GM19035 (cell line): Measurements from ENCODE around the gene OGDHL.
"Not testable (repeated sequence)": the region's sequence is repeated elsewhere in the genome, so short reads cannot be mapped to it uniquely, and the experiment has no call there.

Experiments
- ATAC-seq: cut with Tn5 transposase; IDR thresholded peaks from one replicate; pipeline ENCODE4 v1.9.1; 2021; ENCODE audit not compliant: unreplicated experiment

The OGDHL gene

GRCh38 chr10:49761789-49762565 lies at the start of gene OGDHL:
Gene OGDHL (minus strand): TSS chr10:49762323. CDS start chr10:49758592, 3,731 bp downstream.
- peak; percentile 84 for ATAC-seq

GRCh38 chr10:49803988-49804387 lies 41.9 kb upstream of the OGDHL start:
- no peak for ATAC-seq

GRCh38 chr10:49798275-49798674 lies 36.2 kb upstream of the OGDHL start:
- no peak for ATAC-seq

GRCh38 chr10:49791100-49791499 lies 29.0 kb upstream of the OGDHL start:
- no peak for ATAC-seq

GRCh38 chr10:49784681-49785080 lies 22.6 kb upstream of the OGDHL start:
- ATAC-seq = no peak

- ATAC-seq = no peak
Observed at GRCh38 chr10:49783645-49784044, 21.5 kb upstream of the OGDHL start.

GRCh38 chr10:49781247-49781646 lies 19.1 kb upstream of the OGDHL start:
- ATAC-seq = no peak

GRCh38 chr10:49778197-49778596 lies 16.1 kb upstream of the OGDHL start:
- ATAC-seq = no peak

GRCh38 chr10:49776851-49777250 lies 14.7 kb upstream of the OGDHL start:
- no peak for ATAC-seq

- ATAC-seq = no peak
Observed at GRCh38 chr10:49775014-49775413, 12.9 kb upstream of the OGDHL start.

GRCh38 chr10:49772944-49773343 lies 10.8 kb upstream of the OGDHL start:
- not testable (repeated sequence) for ATAC-seq

GRCh38 chr10:49771046-49771445 lies 8.9 kb upstream of the OGDHL start:
- ATAC-seq = not testable (repeated sequence)

- no peak for ATAC-seq
Observed at GRCh38 chr10:49769692-49770091, 7.6 kb upstream of the OGDHL start.

- no peak for ATAC-seq
Observed at GRCh38 chr10:49768731-49769130, 6.6 kb upstream of the OGDHL start.

- no peak for ATAC-seq
Observed at GRCh38 chr10:49768329-49768728, 6.2 kb upstream of the OGDHL start.

- ATAC-seq = no peak
Observed at GRCh38 chr10:49767752-49768151, 5.6 kb upstream of the OGDHL start.

- ATAC-seq = no peak
Observed at GRCh38 chr10:49766484-49766883, 4.4 kb upstream of the OGDHL start.

GRCh38 chr10:49762566-49762877 lies 399 bp upstream of the OGDHL start:
- ATAC-seq = no peak

GRCh38 chr10:49761201-49761788 lies 828 bp downstream of the OGDHL start:
- ATAC-seq = no peak

- no peak for ATAC-seq
Observed at GRCh38 chr10:49760789-49761188, 1.3 kb downstream of the OGDHL start.

- ATAC-seq = no peak
Observed at GRCh38 chr10:49759787-49760551, 2.2 kb downstream of the OGDHL start.
